Esophagus squamous epithelium (tissue), 5 donors: ENCODE results near the gene NR1D1. TPM values are rescaled to one million over a fixed set of nuclear protein-coding genes. Genes with fewer than 3 reads are reported as not detected.
A peak's percentile ranks its signal among the peaks of the same experiment; 100 is the strongest.

ENCODE experiments used
- DNase-seq: peaks from one replicate; lab custom pipeline; 2025; lab: John Stamatoyannopoulos, UW
- H3K27ac ChIP-seq, 4 donors: fragments of 200-600 bp; sonication (generic); one replicate each; pipeline ENCODE4 v1.5.1; 2016 to 2019; ENCODE audit warnings: mild to moderate bottlenecking in 1 of 4
- H3K27me3 ChIP-seq, 4 donors: fragments of 200-600 bp; sonication (generic); 1 replicate in 3 of 4; 2 replicates in 1 of 4; pipeline versions ENCODE4 v1.5.1 to v1.6.0; 2017 to 2021; ENCODE audit warnings: antibody characterized with exemption in 1 of 4
- H3K36me3 ChIP-seq, 3 donors: fragments of 200-600 bp; sonication (generic); one replicate each; pipeline ENCODE4 v1.5.1; 2016 to 2019
- H3K4me1 ChIP-seq, 3 donors: fragments of 200-600 bp; sonication (generic); one replicate each; pipeline ENCODE4 v1.5.1; 2017 to 2019
- H3K4me3 ChIP-seq, 4 donors: fragments of 200-600 bp; sonication (generic); 1 replicate in 3 of 4; 2 replicates in 1 of 4; pipeline ENCODE4 v1.5.1; 2016 to 2019; ENCODE audit warnings: mild to moderate bottlenecking in 2 of 4, moderate library complexity in 1 of 4
- H3K9me3 ChIP-seq, 3 donors: fragments of 200-600 bp; sonication (generic); one replicate each; pipeline ENCODE4 v1.5.1; 2016 to 2019
- POLR2A ChIP-seq, 4 donors: fragments of 450-650 bp; IDR thresholded peaks; one replicate each; pipeline ENCODE4 v1.6.1; 2017; ENCODE audit warnings: antibody characterized with exemption in 4 of 4, mild to moderate bottlenecking in 4 of 4, moderate library complexity in 3 of 4
- WGBS, 2 donors: methylation state at CpG; one replicate each; pipeline ENCODE4 v1.1.5; 2018; 5-methylcytosine and 5-hydroxymethylcytosine counted together
- intact Hi-C: fragments of 100-400 bp; cut with DNase I; formaldehyde crosslinking; loops from one replicate; pipeline ENCODE4 v1.15.0; 2022
- total RNA-seq, 4 donors: library from RNA; depleted of rRNA; stranded (reverse); fragments of >200 nt; gene quantifications; one replicate each; pipeline ENCODE4 v1.1.0, GENCODE V29; 2016
- TF ChIP-seq, protein P1 (sequence below), 6 experiments: fragments of 450-650 bp in 4 of 6; fragments of 200-600 bp in 2 of 6; sonication (generic) in 2 of 6; IDR thresholded peaks; one replicate each; pipeline ENCODE4 v1.5.1; 2016 to 2019; ENCODE audit warnings: antibody characterized with exemption in 6 of 6, mild to moderate bottlenecking in 4 of 6, moderate library complexity in 4 of 6
- donor health status: DM: yes; HTN: yes; CAD: no.

The NR1D1 gene
- total RNA-seq, 4 donors from 2014 or later = 3.8 to 16.4 (median 5.4) TPM

DNA sequence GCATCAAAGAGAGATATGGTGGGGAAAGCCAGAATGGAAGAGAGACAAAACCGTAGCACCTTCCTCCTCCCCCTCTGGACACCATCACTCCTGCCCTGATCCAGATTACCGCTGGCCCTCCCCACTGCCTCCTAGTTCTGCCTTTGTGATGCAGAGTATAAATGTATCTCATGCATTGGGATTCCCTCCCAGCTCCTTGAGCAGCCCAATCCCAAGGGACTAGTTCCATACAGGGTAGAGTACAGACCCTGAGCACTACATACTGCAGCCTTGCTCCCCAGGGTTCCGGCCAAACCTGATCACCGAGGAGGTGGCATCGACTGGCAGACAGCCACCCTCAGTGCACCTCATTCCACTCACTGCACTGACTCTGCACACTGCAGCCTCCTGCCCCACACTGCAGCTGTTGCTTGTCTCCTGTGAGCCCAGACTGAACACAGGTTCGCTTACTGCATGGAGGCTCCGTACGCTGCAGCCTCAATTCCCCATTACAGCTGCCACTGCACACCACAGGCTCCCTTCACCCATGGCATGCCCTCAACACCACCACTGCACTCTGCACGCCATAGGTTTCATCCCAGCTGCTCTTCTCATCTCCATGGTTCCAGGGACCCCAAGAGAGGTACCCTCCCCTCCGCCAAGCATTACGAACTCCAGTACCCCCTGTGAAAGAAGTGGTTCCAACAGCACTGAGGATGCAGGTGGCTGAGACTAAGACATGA lies 39.3 kb downstream of the NR1D1 start:
- TF ChIP-seq, protein P1, sequence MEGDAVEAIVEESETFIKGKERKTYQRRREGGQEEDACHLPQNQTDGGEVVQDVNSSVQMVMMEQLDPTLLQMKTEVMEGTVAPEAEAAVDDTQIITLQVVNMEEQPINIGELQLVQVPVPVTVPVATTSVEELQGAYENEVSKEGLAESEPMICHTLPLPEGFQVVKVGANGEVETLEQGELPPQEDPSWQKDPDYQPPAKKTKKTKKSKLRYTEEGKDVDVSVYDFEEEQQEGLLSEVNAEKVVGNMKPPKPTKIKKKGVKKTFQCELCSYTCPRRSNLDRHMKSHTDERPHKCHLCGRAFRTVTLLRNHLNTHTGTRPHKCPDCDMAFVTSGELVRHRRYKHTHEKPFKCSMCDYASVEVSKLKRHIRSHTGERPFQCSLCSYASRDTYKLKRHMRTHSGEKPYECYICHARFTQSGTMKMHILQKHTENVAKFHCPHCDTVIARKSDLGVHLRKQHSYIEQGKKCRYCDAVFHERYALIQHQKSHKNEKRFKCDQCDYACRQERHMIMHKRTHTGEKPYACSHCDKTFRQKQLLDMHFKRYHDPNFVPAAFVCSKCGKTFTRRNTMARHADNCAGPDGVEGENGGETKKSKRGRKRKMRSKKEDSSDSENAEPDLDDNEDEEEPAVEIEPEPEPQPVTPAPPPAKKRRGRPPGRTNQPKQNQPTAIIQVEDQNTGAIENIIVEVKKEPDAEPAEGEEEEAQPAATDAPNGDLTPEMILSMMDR (IDR thresholded peaks at IDR 0.05) = no peak
- no peak for TF ChIP-seq POLR2A (IDR thresholded peaks at IDR 0.05)
- WGBS, 2 donors = 75 to 86% methylated on average over 7 to 10 of the region's 11 CpGs
- H3K27me3 ChIP-seq = no peaks in the 10 kb centered on the region
- H3K4me1 ChIP-seq = peaks cover 29 to 77% (median 45%) of the 10 kb centered on the region in 3 donors
- H3K4me3 ChIP-seq = no peak overlapping the region
- DNase-seq = no peak
- intact Hi-C loops = loop anchor here (10.0 kb wide), 1 partner anchor 54 kb away; no protein-coding TSS in a partner anchor
- no peaks in the 10 kb centered on the region for H3K36me3 ChIP-seq
- peak overlapping the region in 1 of 4 donors; percentile 94 for H3K27ac ChIP-seq
- no peaks in the 10 kb centered on the region for H3K9me3 ChIP-seq

DNA sequence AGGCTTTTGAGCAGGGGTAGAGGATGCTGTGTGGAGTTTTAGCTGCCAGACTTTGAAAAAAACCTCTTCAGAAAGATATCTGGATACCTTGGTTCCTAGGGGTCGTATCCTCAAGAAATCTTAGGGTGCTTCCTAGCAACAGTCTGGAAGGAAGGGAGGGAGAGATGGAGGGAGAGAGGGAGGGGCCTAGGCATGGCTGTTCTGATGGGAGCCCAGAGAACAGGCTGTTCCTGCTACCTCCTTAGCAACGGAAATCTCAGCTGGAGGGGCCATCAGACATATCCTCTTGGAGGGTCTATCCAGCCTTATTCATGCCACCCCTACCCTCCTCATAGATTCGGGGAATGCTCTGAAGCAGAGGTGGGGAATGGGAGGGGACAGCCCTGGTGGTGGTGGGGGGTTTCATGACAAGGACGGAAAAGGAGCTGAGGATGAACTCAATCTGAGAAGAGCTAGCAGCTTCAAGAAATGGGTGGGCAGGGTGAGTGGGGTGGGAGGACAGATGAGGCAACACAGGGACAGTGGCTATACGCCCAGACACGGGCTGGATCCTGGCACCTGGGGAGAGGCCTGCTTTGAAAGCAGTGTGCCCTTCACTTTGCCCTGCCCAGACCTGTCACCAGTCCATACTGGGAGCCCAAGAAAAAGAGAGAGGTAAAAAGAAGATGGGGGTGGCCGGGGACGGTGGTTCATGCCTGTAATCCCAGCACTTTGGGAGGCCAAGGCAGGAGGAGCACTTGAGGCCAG lies 40.5 kb downstream of the NR1D1 start:
- no peak overlapping the region for H3K4me3 ChIP-seq
- TF ChIP-seq, protein P1 (IDR thresholded peaks at IDR 0.05) = no peak
- no peak for TF ChIP-seq POLR2A (IDR thresholded peaks at IDR 0.05)
- DNase-seq = no peak
- intact Hi-C loops = loop anchor here (10.0 kb wide), 1 partner anchor 55 kb away; no protein-coding TSS in a partner anchor
- WGBS, 2 donors = 57 to 67% methylated on average over 8 of the region's 8 CpGs
- no peaks in the 10 kb centered on the region for H3K36me3 ChIP-seq
- H3K4me1 ChIP-seq = peaks cover 19 to 67% (median 34%) of the 10 kb centered on the region in 3 donors
- H3K27ac ChIP-seq = peak overlapping the region in 2 of 4 donors; percentile 32 to 79
- H3K9me3 ChIP-seq = no peaks in the 10 kb centered on the region
- H3K27me3 ChIP-seq = no peaks in the 10 kb centered on the region

DNA sequence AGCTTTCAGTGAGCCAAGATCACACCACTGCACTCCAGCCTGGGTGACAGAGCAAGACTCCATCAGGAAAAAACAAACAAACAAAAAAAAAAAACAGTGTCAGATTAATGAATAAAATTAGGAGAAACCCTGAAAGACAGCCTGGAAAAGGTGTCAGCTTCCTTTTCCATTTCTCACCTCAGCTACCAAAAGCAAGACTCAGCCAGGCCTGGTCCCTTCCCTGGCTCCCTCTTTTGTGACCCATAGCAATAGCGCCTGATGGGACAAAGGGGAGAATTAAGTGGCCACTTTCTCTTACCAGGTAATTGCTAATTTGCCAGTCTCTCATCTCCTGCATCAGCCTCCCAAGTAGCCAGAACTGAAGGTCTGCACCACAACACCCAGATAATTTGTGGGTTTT lies 41.5 kb downstream of the NR1D1 start:
- no peak for TF ChIP-seq POLR2A (IDR thresholded peaks at IDR 0.05)
- TF ChIP-seq, protein P1 (IDR thresholded peaks at IDR 0.05) = no peak
- WGBS, 2 donors = 100% methylated on average over 1 of the region's 1 CpG
- Histone ChIP-seq H3K27ac (peak overlapping the region; percentile 43 to 79 (median 78)), H3K27me3 (no peaks in the 10 kb centered on the region), H3K9me3 (no peaks in the 10 kb centered on the region), H3K4me3 (no peak overlapping the region), H3K4me1 (peaks cover 14 to 64% (median 26%) of the 10 kb centered on the region in 3 donors), H3K36me3 (no peaks in the 10 kb centered on the region)
- intact Hi-C loops = no loop called here
- no peak for DNase-seq

DNA sequence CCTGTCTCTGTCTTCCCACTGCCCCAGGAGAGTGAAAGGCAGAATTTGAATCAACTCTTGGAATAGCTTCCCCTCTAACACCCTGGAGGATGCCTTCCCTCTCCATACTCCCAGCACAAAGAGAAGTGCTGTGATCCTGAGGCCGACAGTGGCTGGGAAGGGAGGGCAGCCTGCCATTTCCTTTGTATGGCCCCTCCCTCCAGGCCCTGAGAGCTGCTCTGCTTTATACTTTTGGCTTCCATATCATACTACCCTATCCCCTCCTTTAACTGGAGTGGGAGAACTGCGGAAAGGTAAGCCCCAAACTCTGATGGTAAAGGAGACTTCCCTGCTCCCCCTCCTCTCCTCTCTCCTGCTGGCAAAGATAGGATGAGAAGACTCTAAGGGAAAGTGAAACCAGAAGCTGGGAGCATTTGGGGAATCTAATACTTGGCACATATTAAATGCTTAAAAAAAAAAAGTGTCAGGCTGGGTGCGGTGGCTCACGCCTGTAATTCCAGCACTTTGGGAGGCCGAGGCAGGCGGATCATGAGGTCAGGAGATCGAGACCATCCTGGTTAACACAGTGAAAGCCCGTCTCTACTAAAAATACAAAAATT lies 42.1 kb downstream of the NR1D1 start:
- intact Hi-C loops = no loop called here
- TF ChIP-seq POLR2A (IDR thresholded peaks at IDR 0.05) = no peak
- TF ChIP-seq, protein P1 (IDR thresholded peaks at IDR 0.05) = no peak
- no peaks in the 10 kb centered on the region for H3K9me3 ChIP-seq
- 24 to 44% methylated on average over 7 to 8 of the region's 8 CpGs for WGBS, 2 donors
- H3K27me3 ChIP-seq = no peaks in the 10 kb centered on the region
- peak overlapping the region in 1 of 4 donors; percentile 3 for H3K4me3 ChIP-seq
- no peak for DNase-seq
- no peaks in the 10 kb centered on the region for H3K36me3 ChIP-seq
- H3K27ac ChIP-seq = peak overlapping the region; percentile 43 to 79 (median 78)
- peaks cover 16 to 64% (median 28%) of the 10 kb centered on the region in 3 donors for H3K4me1 ChIP-seq
